Measurements from ENCODE around the gene SDF4. TPM values are rescaled to one million over a fixed set of nuclear protein-coding genes. Genes with fewer than 3 reads are reported as not detected.

SDF4 gene
- total RNA-seq, 3 donors from 2014 or later (not counting 1 experiment from before 2014, with no cell fraction given) = 176 to 211 (median 184) TPM

DNA sequence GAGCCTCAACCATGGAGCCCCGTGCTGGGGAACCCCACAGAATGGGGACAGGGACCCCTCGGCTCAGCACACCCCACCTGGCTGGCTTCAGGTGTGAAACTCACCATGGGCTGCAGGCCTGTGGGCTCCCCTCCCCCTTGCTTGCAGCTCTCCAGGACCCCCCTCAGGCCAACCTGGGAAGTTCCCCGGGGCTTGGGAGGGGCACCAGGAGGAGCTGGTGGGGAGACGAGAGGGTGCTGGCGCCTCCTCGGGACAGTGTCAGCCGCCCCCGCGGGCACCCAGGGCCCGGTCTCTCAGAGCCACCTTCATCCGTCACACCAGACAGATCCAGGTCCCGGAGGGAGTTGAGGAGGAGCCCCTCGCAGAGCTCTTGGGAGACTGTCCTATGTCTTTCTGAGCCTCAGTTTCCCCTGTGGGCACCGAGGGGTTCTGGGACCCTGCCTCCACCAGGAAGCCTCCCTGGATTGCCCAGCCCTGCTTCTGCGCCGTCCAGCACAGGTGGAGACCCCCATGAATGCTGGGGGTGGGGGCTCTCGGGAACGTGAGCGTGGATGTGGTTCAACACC lies 24.8 kb downstream of the SDF4 start:
- H3K4me1 Mint-ChIP-seq = peaks cover 15 to 38% of the 10 kb centered on the region in 2 donors
- intact Hi-C loops (cut with micrococcal nuclease) = loop anchor here (5.0 kb wide), 1 partner anchor 35 kb away; the partner anchor contains the start of gene TTLL10

DNA sequence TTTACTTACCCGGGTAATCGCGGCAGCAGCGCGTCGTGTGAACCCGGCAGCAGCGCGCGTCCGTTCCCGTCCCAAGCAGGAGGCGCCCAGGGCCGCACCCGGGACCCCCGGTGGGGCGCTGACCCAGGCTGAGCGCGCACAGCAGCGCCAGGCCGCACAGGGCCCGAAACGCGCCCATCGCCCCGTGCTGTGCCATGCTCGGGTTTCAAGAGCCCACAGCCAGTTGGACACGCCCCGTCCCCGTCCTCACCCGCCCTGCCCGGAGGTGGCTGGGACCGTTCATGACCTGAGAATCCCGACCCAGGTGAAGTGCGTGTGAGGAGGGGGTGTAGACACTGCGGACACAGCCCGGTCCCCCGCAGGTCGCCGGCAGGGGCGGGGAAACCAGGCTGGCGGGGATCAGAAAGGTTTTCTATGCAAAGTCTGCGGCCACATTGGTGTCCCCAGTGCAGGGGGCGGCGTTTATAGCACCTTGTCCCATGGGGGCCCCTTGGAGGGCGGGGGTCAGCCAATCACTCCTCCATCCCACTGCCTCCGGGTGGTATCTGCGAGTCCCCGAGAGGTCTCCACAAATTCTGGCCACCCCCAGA lies 25.3 kb downstream of the SDF4 start, which contains the start of gene TNFRSF18:
TSS of gene TNFRSF18 (minus strand) at position 217 of the 590 bp plus-strand sequence. CDS start at position 196, 21 bp downstream.
- H3K27ac ChIP-seq (ENCODE audit: low read length) = peak within 1 kb of the TSS; percentile 49
- Mint-ChIP-seq H3K4me3 (peak within 1 kb of the TSS; percentile 80), H3K9me3 (no peaks in the 10 kb centered on the region), H3K36me3 (no peaks in the 10 kb centered on the region), H3K4me1 (peaks cover 15 to 38% of the 10 kb centered on the region in 2 donors), H3K27me3 (ENCODE audit: low read depth in 2 of 2) (no peaks in the 10 kb centered on the region), H3K27ac (peak within 1 kb of the TSS; percentile 93 to 98)
- H3K27me3 ChIP-seq (ENCODE audit: control insufficient read depth, insufficient read depth, low read length) = no peaks in the 10 kb centered on the region
- intact Hi-C loops (cut with micrococcal nuclease) = loop anchor here (5.0 kb wide), 1 partner anchor 34 kb away; the partner anchor contains the start of gene TTLL10
- TF ChIP-seq, protein P1, sequence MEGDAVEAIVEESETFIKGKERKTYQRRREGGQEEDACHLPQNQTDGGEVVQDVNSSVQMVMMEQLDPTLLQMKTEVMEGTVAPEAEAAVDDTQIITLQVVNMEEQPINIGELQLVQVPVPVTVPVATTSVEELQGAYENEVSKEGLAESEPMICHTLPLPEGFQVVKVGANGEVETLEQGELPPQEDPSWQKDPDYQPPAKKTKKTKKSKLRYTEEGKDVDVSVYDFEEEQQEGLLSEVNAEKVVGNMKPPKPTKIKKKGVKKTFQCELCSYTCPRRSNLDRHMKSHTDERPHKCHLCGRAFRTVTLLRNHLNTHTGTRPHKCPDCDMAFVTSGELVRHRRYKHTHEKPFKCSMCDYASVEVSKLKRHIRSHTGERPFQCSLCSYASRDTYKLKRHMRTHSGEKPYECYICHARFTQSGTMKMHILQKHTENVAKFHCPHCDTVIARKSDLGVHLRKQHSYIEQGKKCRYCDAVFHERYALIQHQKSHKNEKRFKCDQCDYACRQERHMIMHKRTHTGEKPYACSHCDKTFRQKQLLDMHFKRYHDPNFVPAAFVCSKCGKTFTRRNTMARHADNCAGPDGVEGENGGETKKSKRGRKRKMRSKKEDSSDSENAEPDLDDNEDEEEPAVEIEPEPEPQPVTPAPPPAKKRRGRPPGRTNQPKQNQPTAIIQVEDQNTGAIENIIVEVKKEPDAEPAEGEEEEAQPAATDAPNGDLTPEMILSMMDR (IDR thresholded peaks at IDR 0.05) = no peak
- DNase-seq = peak; percentile 47 to 64
- WGBS (ENCODE audit: insufficient coverage) = 1% methylated on average over 49 of the region's 49 CpGs
- peak within 1 kb of the TSS; percentile 41 for H3K4me3 ChIP-seq (ENCODE audit: low read length)
- no peaks in the 10 kb centered on the region for H3K36me3 ChIP-seq (ENCODE audit: control insufficient read depth, insufficient read depth, low read length)
- H3K9me3 ChIP-seq (ENCODE audit: control insufficient read depth, insufficient read depth, low read length) = no peaks in the 10 kb centered on the region
- H3K4me1 ChIP-seq (ENCODE audit: control insufficient read depth, insufficient read depth, low read length) = peaks cover 73% of the 10 kb centered on the region
- peak; percentile 11 to 17 (median 17) for ATAC-seq

More for the DNA sequence above, 24.8 kb downstream of the SDF4 start:
- Mint-ChIP-seq H3K27ac (peak overlapping the region; percentile 93 to 98), H3K9me3 (no peaks in the 10 kb centered on the region), H3K27me3 (ENCODE audit: low read depth in 2 of 2) (no peaks in the 10 kb centered on the region), H3K4me3 (peak overlapping the region; percentile 80), H3K36me3 (no peaks in the 10 kb centered on the region)
- peak overlapping the region; percentile 41 for H3K4me3 ChIP-seq (ENCODE audit: low read length)
- WGBS (ENCODE audit: insufficient coverage) = 44% methylated on average over 19 of the region's 19 CpGs
- H3K27ac ChIP-seq (ENCODE audit: low read length) = peak overlapping the region; percentile 49
- H3K36me3 ChIP-seq (ENCODE audit: control insufficient read depth, insufficient read depth, low read length) = no peaks in the 10 kb centered on the region
- H3K27me3 ChIP-seq (ENCODE audit: control insufficient read depth, insufficient read depth, low read length) = no peaks in the 10 kb centered on the region
- peak; percentile 32 to 41 for DNase-seq
- no peaks in the 10 kb centered on the region for H3K9me3 ChIP-seq (ENCODE audit: control insufficient read depth, insufficient read depth, low read length)
- peaks cover 77% of the 10 kb centered on the region for H3K4me1 ChIP-seq (ENCODE audit: control insufficient read depth, insufficient read depth, low read length)
- ATAC-seq = no peak
- TF ChIP-seq, protein P1 (IDR thresholded peaks at IDR 0.05) = no peak

DNA sequence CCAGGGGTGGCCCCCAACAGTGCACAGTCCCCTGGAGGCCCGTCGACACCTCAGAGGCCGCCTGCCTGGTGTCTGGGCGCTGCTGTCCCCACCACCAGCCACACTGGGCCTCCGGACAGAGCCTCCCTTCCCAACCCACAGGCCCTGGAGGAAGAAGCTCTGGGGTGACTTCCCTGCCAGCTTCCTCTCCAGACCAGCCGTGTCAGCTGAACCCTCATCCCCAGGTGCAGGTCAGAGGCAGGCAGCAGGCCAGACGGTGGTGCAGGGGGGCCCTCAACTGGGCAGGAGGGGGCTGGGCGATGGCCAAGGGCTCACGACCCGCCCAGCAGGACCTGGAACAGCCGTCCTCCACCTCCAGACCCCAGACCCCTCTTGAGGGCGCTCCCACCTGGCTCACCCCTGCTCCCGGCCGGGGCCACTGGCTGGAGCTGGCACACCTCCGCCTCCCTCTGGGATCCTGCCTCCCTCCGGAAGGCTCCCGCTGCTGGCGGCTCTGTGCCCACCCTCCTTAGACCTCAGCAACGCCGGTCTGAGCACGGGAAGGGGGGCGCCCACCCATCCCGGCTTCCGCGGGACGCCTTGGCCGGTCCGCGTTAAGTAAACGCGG lies 25.9 kb downstream of the SDF4 start:
- H3K36me3 Mint-ChIP-seq = no peaks in the 10 kb centered on the region
- peak; percentile 21 to 31 for DNase-seq
- Histone ChIP-seq H3K27ac (ENCODE audit: low read length) (peak overlapping the region; percentile 49), H3K9me3 (ENCODE audit: control insufficient read depth, insufficient read depth, low read length) (no peaks in the 10 kb centered on the region), H3K36me3 (ENCODE audit: control insufficient read depth, insufficient read depth, low read length) (no peaks in the 10 kb centered on the region), H3K27me3 (ENCODE audit: control insufficient read depth, insufficient read depth, low read length) (no peaks in the 10 kb centered on the region), H3K4me1 (ENCODE audit: control insufficient read depth, insufficient read depth, low read length) (peaks cover 68% of the 10 kb centered on the region), H3K4me3 (ENCODE audit: low read length) (peak overlapping the region; percentile 41)
- peaks cover 15 to 33% of the 10 kb centered on the region in 2 donors for H3K4me1 Mint-ChIP-seq
- 14% methylated on average over 31 of the region's 31 CpGs for WGBS (ENCODE audit: insufficient coverage)
- H3K9me3 Mint-ChIP-seq = no peaks in the 10 kb centered on the region
- peak overlapping the region; percentile 80 for H3K4me3 Mint-ChIP-seq
- no peaks in the 10 kb centered on the region for H3K27me3 Mint-ChIP-seq (ENCODE audit: low read depth in 2 of 2)
- no peak for ATAC-seq
- TF ChIP-seq, protein P1 (IDR thresholded peaks at IDR 0.05) = no peak
- peak overlapping the region; percentile 87 to 93 for H3K27ac Mint-ChIP-seq
- intact Hi-C loops (cut with micrococcal nuclease) = loop anchor here (5.0 kb wide), 1 partner anchor 34 kb away; the partner anchor contains the start of gene TTLL10

Measured in natural killer cell (primary cell).